Hindlimb muscle (tissue), 1 donor: ENCODE measurements around the gene EBPL. TPM values are rescaled to one million over a fixed set of nuclear protein-coding genes. Genes with fewer than 3 reads are reported as not detected.

Experiments
- DNase-seq: peaks from one replicate; pipeline ENCODE4 v3.0.0-alpha.2; 2013
- polyA plus RNA-seq: library from polyadenylated mRNA; unstranded; fragments of 120-200 nt; gene quantifications from one replicate; pipeline ENCODE4 v1.2.1, GENCODE V29; 2013; ENCODE audit not compliant: insufficient read length

Gene EBPL
- polyA plus RNA-seq, 1 donor: 23.2 TPM

- DNase-seq: no peak
These were observed 20.5 kb downstream of the EBPL start for GRCh38 chr13:49670828-49671227.

- no peak for DNase-seq
These were observed 21.5 kb downstream of the EBPL start for GRCh38 chr13:49669735-49670309.

- no peak for DNase-seq
These were observed 23.5 kb downstream of the EBPL start for GRCh38 chr13:49667773-49668172.

GRCh38 chr13:49664606-49665005, 26.7 kb downstream of the EBPL start:
- no peak for DNase-seq

- DNase-seq: no peak
These were observed 34.0 kb downstream of the EBPL start for GRCh38 chr13:49657241-49657641.

- no peak for DNase-seq
These were observed 35.4 kb downstream of the EBPL start for GRCh38 chr13:49655906-49656305.

GRCh38 chr13:49654011-49654410, 37.3 kb downstream of the EBPL start:
- DNase-seq: no peak

GRCh38 chr13:49653478-49653877, 37.8 kb downstream of the EBPL start:
- DNase-seq: no peak

GRCh38 chr13:49652355-49653305, 38.7 kb downstream of the EBPL start:
- DNase-seq: peak; percentile 40

GRCh38 chr13:49651570-49652354, 39.5 kb downstream of the EBPL start:
- DNase-seq: no peak

- no peak for DNase-seq
These were observed 41.3 kb downstream of the EBPL start for GRCh38 chr13:49649963-49650312.

- DNase-seq: no peak
These were observed 41.9 kb downstream of the EBPL start for GRCh38 chr13:49649244-49649962.

GRCh38 chr13:49646688-49647087, 44.6 kb downstream of the EBPL start:
- DNase-seq: no peak

GRCh38 chr13:49645451-49645850, 45.8 kb downstream of the EBPL start:
- DNase-seq: no peak

- no peak for DNase-seq
These were observed 48.1 kb downstream of the EBPL start for GRCh38 chr13:49643035-49643646.

GRCh38 chr13:49641801-49642291, 49.4 kb downstream of the EBPL start:
- DNase-seq: no peak

GRCh38 chr13:49638744-49639072, 52.6 kb downstream of the EBPL start:
- no peak for DNase-seq

- DNase-seq: no peak
These were observed 53.1 kb downstream of the EBPL start for GRCh38 chr13:49638030-49638743.

- no peak for DNase-seq
These were observed 54.6 kb downstream of the EBPL start for GRCh38 chr13:49636705-49637104.

- no peak for DNase-seq
These were observed 55.5 kb downstream of the EBPL start for GRCh38 chr13:49635599-49636433.

GRCh38 chr13:49633710-49634109, 57.6 kb downstream of the EBPL start:
- no peak for DNase-seq
